ENCODE measurements around the gene PRR5L.

DNA sequence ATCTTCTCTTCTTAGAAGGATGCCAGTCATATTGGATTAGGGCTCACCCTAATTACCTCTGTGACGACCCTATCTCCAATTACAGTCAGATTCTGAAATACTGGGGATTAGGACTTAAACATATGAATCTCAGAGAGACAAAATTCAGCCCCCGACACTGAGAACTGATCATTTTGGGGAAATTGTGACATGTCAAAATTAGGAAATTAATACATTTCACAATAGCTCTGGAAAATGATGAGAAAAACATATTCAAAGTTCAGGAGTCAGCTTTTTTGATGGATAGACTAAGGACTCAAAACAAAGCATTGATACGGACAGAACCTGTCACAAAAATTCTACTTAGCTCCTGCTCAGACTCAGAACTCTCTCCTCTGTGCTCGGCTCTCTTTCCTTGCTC, 47.7 kb upstream of the PRR5L start:
- TF ChIP-seq, protein P1, sequence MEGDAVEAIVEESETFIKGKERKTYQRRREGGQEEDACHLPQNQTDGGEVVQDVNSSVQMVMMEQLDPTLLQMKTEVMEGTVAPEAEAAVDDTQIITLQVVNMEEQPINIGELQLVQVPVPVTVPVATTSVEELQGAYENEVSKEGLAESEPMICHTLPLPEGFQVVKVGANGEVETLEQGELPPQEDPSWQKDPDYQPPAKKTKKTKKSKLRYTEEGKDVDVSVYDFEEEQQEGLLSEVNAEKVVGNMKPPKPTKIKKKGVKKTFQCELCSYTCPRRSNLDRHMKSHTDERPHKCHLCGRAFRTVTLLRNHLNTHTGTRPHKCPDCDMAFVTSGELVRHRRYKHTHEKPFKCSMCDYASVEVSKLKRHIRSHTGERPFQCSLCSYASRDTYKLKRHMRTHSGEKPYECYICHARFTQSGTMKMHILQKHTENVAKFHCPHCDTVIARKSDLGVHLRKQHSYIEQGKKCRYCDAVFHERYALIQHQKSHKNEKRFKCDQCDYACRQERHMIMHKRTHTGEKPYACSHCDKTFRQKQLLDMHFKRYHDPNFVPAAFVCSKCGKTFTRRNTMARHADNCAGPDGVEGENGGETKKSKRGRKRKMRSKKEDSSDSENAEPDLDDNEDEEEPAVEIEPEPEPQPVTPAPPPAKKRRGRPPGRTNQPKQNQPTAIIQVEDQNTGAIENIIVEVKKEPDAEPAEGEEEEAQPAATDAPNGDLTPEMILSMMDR (IDR thresholded peaks at IDR 0.05; ENCODE audit: insufficient read depth, low read length), result no peak
- no peak for TF ChIP-seq GABPA (IDR thresholded peaks at IDR 0.05; ENCODE audit: low read depth)
